Endothelial cell of umbilical vein (primary cell): Measurements from ENCODE around the gene NCOA6. TPM values are rescaled to one million over a fixed set of nuclear protein-coding genes. Genes with fewer than 3 reads are reported as not detected.

Experiments used
- BruUV-seq: library from RNA; stranded (reverse); fragments of 400-500 nt; replicated peaks from 2 replicates; lab custom pipeline; 2021; lab: Mats Ljungman, UMichigan
- CTCF ChIA-PET: fragments of 300-600, 350-600 bp; sonication (Branson Sonifier 250); formaldehyde crosslinking; loops from one replicate; lab custom pipeline; 2021; ENCODE audit warnings: antibody characterized with exemption, inconsistent platforms; lab: Charles Lee
- POLR2A ChIA-PET: fragments of 300-600, 350-600 bp; sonication (Branson Sonifier 250); formaldehyde crosslinking; loops from one replicate; lab custom pipeline; 2021; ENCODE audit warnings: antibody characterized with exemption, inconsistent platforms; lab: Charles Lee
- DNase-seq: peaks from one replicate; pipeline ENCODE4 v3.0.0-alpha.2; 2011; ENCODE audit warnings: low read depth, low spot score
- FAIRE-seq: peaks from 2 replicates; lab custom pipeline; 2011; peaks lifted over from hg19 to GRCh38; lab: Jason Lieb, UNC
- H2AFZ ChIP-seq: 2 replicates; pipeline ENCODE4 v1.6.0; 2012; ENCODE audit warnings: low read depth, low read length, control low read depth, inconsistent platforms
- H3K27ac ChIP-seq: 2 replicates; pipeline ENCODE4 v1.5.1; 2011; ENCODE audit warnings: low read depth, mild to moderate bottlenecking, control low read depth, low read length, moderate library complexity; ENCODE audit not compliant: insufficient read depth
- H3K27me3 ChIP-seq, 2 experiments: 2 replicates each; pipeline versions ENCODE4 v1.6.0 to v1.6.1; 2011; ENCODE audit warnings: low read length in 2 of 2, mixed read lengths in 1 of 2; ENCODE audit not compliant: control insufficient read depth in 2 of 2, insufficient read depth in 2 of 2
- H3K36me3 ChIP-seq, 2 experiments: 2 replicates in 1 of 2; 3 replicates in 1 of 2; pipeline ENCODE4 v1.5.1; 2011; ENCODE audit warnings: low read length in 2 of 2, mild to moderate bottlenecking in 1 of 2, moderate library complexity in 1 of 2; ENCODE audit not compliant: control insufficient read depth in 2 of 2, insufficient read depth in 2 of 2; ENCODE audit errors: extremely low read depth in 1 of 2
- H3K4me1 ChIP-seq: 3 replicates; pipeline ENCODE4 v1.5.1; 2011; ENCODE audit warnings: mild to moderate bottlenecking, low read length; ENCODE audit not compliant: control insufficient read depth, insufficient read depth; ENCODE audit errors: extremely low read depth
- H3K4me2 ChIP-seq: 2 replicates; pipeline ENCODE4 v1.6.1; 2011; ENCODE audit warnings: low read length, control low read depth, mixed read lengths; ENCODE audit not compliant: insufficient read depth
- H3K4me3 ChIP-seq, 3 experiments: fragments of 200-600 bp in 1 of 3; sonication (generic), shearing (Covaris generic) in 1 of 3; replicated peaks in 1 of 3; 2 replicates each; pipeline ENCODE4 v1.5.1; 2011 to 2016; ENCODE audit warnings: control low read depth in 3 of 3, low read length in 3 of 3, mild to moderate bottlenecking in 2 of 3, inconsistent platforms in 1 of 3, low read depth in 1 of 3, moderate library complexity in 1 of 3; ENCODE audit not compliant: insufficient read depth in 1 of 3
- H3K79me2 ChIP-seq: 2 replicates; pipeline ENCODE4 v1.6.0; 2012; ENCODE audit warnings: low read length, inconsistent platforms; ENCODE audit not compliant: control insufficient read depth, insufficient read depth
- H3K9ac ChIP-seq: replicated peaks from 2 replicates; pipeline ENCODE3; 2011; ENCODE audit warnings: low read length, control low read depth; ENCODE audit not compliant: insufficient read depth; ENCODE audit errors: extremely low read depth
- H3K9me1 ChIP-seq: replicated peaks from 3 replicates; pipeline ENCODE4 v1.6.0; 2011; ENCODE audit warnings: mild to moderate bottlenecking, low read length; ENCODE audit not compliant: control insufficient read depth, insufficient read depth; ENCODE audit errors: extremely low read depth
- H3K9me3 ChIP-seq: replicated peaks from 2 replicates; pipeline ENCODE4 v1.5.1; 2012; ENCODE audit warnings: low read length, inconsistent platforms; ENCODE audit not compliant: control insufficient read depth, insufficient read depth
- H4K20me1 ChIP-seq: replicated peaks from 2 replicates; pipeline ENCODE3; 2011; ENCODE audit warnings: mild to moderate bottlenecking, low read length; ENCODE audit not compliant: control insufficient read depth, insufficient read depth; ENCODE audit errors: extremely low read depth
- EZH2 ChIP-seq: IDR thresholded peaks from 2 replicates; pipeline ENCODE4 v1.6.1; 2012; ENCODE audit warnings: borderline replicate concordance, low read depth, mild to moderate bottlenecking, moderate library complexity, low read length, inconsistent platforms; ENCODE audit not compliant: severe bottlenecking
- FOS ChIP-seq: IDR thresholded peaks from 2 replicates; pipeline ENCODE4 v1.6.1; 2011; ENCODE audit warnings: mild to moderate bottlenecking, low read length, moderate library complexity, borderline replicate concordance; ENCODE audit not compliant: insufficient read depth
- GATA2 ChIP-seq: IDR thresholded peaks from 2 replicates; pipeline ENCODE4 v1.7.0; 2011; ENCODE audit warnings: low read depth, mild to moderate bottlenecking, moderate library complexity, mixed read lengths, low read length; ENCODE audit not compliant: insufficient read length, insufficient read depth
- JUN ChIP-seq: IDR thresholded peaks from 2 replicates; pipeline ENCODE4 v1.6.1; 2011; ENCODE audit warnings: borderline replicate concordance, low read depth; ENCODE audit not compliant: insufficient read length, insufficient read depth
- MAX ChIP-seq: IDR thresholded peaks from 2 replicates; pipeline ENCODE4 v1.6.1; 2011; ENCODE audit not compliant: insufficient read depth, insufficient read length
- MYC ChIP-seq: IDR thresholded peaks from one replicate; pipeline ENCODE4 v1.6.1; 2011; ENCODE audit warnings: mild to moderate bottlenecking, low read depth, low read length
- POLR2A ChIP-seq: IDR thresholded peaks from 2 replicates; pipeline ENCODE4 v1.6.1; 2012; ENCODE audit warnings: low read depth, mild to moderate bottlenecking, control low read depth, low read length
- POLR2AphosphoS5 ChIP-seq: IDR thresholded peaks from 2 replicates; pipeline ENCODE4 v1.6.1; 2012; ENCODE audit warnings: low read depth, mild to moderate bottlenecking, control low read depth, low read length, moderate library complexity; ENCODE audit not compliant: insufficient read depth
- dilution Hi-C: fragments of 300-500 bp; cut with MboI; formaldehyde crosslinking; loops from one replicate; pipeline ENCODE4 v1.15.0; 2019; ENCODE audit warnings: low sequenced_read_pairs; ENCODE audit not compliant: extremely low pct_ligation_motif_present
- intact Hi-C: fragments of 100-400 bp; cut with micrococcal nuclease; formaldehyde crosslinking; loops from one replicate; pipeline ENCODE4 v1.10.0; 2022
- polyA plus RNA-seq, 4 experiments: library from polyadenylated mRNA; depleted of rRNA in 3 of 4; stranded (reverse) in 3 of 4; unstranded in 1 of 4; fragments of >200 nt; gene quantifications; 2 replicates each; pipeline versions ENCODE4 v1.2.1 to v1.2.3, GENCODE V29; 2011 to 2012; ENCODE audit warnings: missing spikeins in 1 of 4
- total RNA-seq: library from RNA; stranded (reverse); gene quantifications from 2 replicates; pipeline ENCODE4 v1.2.3, GENCODE V29; 2021
- TF ChIP-seq, protein P1 (sequence below), 2 donors: IDR thresholded peaks; 1 replicate in 1 of 2; 2 replicates in 1 of 2; pipeline ENCODE4 v1.5.1; 2011; ENCODE audit warnings: low read length in 2 of 2, mild to moderate bottlenecking in 2 of 2, moderate library complexity in 2 of 2, control low read depth in 1 of 2, inconsistent platforms in 1 of 2, low read depth in 1 of 2; ENCODE audit not compliant: insufficient read depth in 1 of 2; ENCODE audit errors: extremely low read depth in 1 of 2

NCOA6 gene
- total and polyA plus RNA-seq, 2 donors (not counting 3 experiments of a cell fraction or from before 2014, with no cell fraction given), result 16.9 to 26.7 TPM

GRCh38 chr20:34824806-34825529, 483 bp downstream of the NCOA6 start:
- FAIRE-seq (no peak), DNase-seq (peak; percentile 58)
- peak overlapping the region; percentile 88 for H3K4me2 ChIP-seq
- peak overlapping the region; percentile 62 for H3K27ac ChIP-seq
- peaks cover 12% of the 10 kb centered on the region for H3K4me1 ChIP-seq
- ChIA-PET POLR2A (interaction anchor here (0.6 kb wide), 1 partner anchor 29 kb away, joined by 4 read pairs; no protein-coding TSS in a partner anchor), CTCF (interaction anchor here (0.8 to 1.8 kb wide), 2 partner anchors 49 to 55 kb away, joined by 3 to 6 read pairs; no protein-coding TSS in a partner anchor)
- H3K36me3 ChIP-seq, result no peaks in the 10 kb centered on the region
- H2AFZ ChIP-seq, result peak overlapping the region; percentile 69
- peak overlapping the region; percentile 90 for H3K9ac ChIP-seq
- no peaks in the 10 kb centered on the region for H3K9me3 ChIP-seq
- TF ChIP-seq MAX (no peak), POLR2AphosphoS5 (peak; percentile 6), GATA2 (no peak), FOS (no peak), JUN (no peak), MYC (no peak), POLR2A (no peak), EZH2 (no peak)
- TF ChIP-seq, protein P1, sequence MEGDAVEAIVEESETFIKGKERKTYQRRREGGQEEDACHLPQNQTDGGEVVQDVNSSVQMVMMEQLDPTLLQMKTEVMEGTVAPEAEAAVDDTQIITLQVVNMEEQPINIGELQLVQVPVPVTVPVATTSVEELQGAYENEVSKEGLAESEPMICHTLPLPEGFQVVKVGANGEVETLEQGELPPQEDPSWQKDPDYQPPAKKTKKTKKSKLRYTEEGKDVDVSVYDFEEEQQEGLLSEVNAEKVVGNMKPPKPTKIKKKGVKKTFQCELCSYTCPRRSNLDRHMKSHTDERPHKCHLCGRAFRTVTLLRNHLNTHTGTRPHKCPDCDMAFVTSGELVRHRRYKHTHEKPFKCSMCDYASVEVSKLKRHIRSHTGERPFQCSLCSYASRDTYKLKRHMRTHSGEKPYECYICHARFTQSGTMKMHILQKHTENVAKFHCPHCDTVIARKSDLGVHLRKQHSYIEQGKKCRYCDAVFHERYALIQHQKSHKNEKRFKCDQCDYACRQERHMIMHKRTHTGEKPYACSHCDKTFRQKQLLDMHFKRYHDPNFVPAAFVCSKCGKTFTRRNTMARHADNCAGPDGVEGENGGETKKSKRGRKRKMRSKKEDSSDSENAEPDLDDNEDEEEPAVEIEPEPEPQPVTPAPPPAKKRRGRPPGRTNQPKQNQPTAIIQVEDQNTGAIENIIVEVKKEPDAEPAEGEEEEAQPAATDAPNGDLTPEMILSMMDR (IDR thresholded peaks at IDR 0.05; ENCODE audit: extremely low read depth in 1 of 2, insufficient read depth in 1 of 2, low read depth in 1 of 2, low read length in 2 of 2), result no peak
- peaks cover 0 to 3% of the 10 kb centered on the region in 2 experiments for H3K27me3 ChIP-seq
- dilution Hi-C loops (loop anchor here (25.0 kb wide), 1 partner anchor 437 kb away; no protein-coding TSS in a partner anchor), intact Hi-C loops (loop anchor here (1.0 kb wide), 1 partner anchor 51 kb away; the partner anchor contains the start of gene ACSS2)
- H4K20me1 ChIP-seq, result no peaks in the 10 kb centered on the region
- BruUV-seq, result no TSS peak
- peak overlapping the region; percentile 66 to 81 (median 75) for H3K4me3 ChIP-seq
- H3K9me1 ChIP-seq, result no peaks in the 10 kb centered on the region
- H3K79me2 ChIP-seq, result peaks cover 44% of the 10 kb centered on the region
